ENCODE data around the gene TBX10. TPM values are rescaled to one million over a fixed set of nuclear protein-coding genes. Genes with fewer than 3 reads are reported as not detected.

TBX10 gene
- total RNA-seq, 1 donor from 2014 or later: not detected

DNA sequence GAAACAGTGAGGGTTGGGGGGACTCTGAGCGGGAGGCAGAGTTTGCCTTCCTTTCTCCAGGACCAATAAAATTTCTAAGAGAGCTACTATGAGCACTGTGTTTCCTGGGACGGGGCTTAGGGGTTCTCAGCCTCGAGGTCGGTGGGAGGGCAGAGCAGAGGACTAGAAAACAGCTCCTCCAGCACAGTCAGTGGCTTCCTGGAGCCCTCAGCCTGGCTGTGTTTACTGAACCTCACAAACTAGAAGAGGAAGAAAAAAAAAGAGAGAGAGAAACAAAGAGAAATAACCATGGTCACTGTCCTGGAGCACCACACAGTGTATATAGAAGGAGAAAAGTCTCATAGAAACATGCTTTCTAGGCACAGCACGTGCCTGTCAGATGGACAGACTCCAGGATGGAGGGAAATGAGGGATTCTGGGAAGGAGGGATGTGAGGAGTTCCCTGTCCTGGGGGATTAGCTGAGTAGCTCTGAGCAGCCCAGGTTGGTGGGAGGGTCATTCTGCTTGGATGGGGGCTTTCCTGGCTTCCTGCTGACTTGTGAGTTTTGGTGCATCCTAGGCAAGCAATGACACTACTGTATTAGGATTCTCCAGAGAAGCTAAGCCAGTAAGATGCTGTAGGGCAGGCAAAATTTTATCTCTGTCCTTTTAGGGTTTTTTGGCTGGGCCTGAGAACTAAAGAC lies 52.9 kb downstream of the TBX10 start:
- DNase-seq: no peak
- Mint-ChIP-seq H3K36me3 (ENCODE audit: low read depth) (peaks cover 29% of the 10 kb centered on the region), H3K4me1 (peaks cover 26% of the 10 kb centered on the region), H3K27me3 (peaks cover 2% of the 10 kb centered on the region), H3K27ac (peak overlapping the region; percentile 25), H3K9me3 (no peaks in the 10 kb centered on the region), H3K4me3 (no peak overlapping the region)
- intact Hi-C loops (cut with micrococcal nuclease): loop anchor here (10.0 kb wide), 1 partner anchor 232 kb away; the partner anchor contains the start of gene POLD4

DNA sequence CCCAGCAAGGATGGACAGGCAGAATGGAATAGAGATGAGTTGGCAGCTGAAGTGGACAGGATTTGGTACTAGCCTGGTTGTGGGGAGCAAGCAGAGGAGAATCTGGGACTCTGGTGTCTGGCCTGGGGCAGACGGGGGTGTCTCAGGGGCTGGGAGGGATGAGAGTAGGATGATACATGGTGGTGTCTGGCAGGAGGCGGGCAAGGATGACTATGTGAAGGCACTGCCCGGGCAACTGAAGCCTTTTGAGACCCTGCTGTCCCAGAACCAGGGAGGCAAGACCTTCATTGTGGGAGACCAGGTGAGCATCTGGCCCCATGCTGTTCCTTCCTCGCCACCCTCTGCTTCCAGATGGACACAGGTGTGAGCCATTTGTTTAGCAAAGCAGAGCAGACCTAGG lies 53.7 kb downstream of the TBX10 start:
- DNase-seq: peak; percentile 60
- no peaks in the 10 kb centered on the region for H3K9me3 Mint-ChIP-seq
- H3K27ac Mint-ChIP-seq: no peak overlapping the region
- H3K36me3 Mint-ChIP-seq (ENCODE audit: low read depth): peaks cover 29% of the 10 kb centered on the region
- peaks cover 6% of the 10 kb centered on the region for H3K27me3 Mint-ChIP-seq
- H3K4me3 Mint-ChIP-seq: no peak overlapping the region
- intact Hi-C loops (cut with micrococcal nuclease): loop anchor here (10.0 kb wide), 1 partner anchor 231 kb away; the partner anchor contains the start of gene POLD4
- peaks cover 26% of the 10 kb centered on the region for H3K4me1 Mint-ChIP-seq

- H3K9me3 Mint-ChIP-seq: no peaks in the 10 kb centered on the region
- DNase-seq: peak; percentile 63
- H3K4me3 Mint-ChIP-seq: peak overlapping the region; percentile 82
- H3K27me3 Mint-ChIP-seq: peaks cover 10% of the 10 kb centered on the region
- H3K36me3 Mint-ChIP-seq (ENCODE audit: low read depth): peaks cover 29% of the 10 kb centered on the region
- H3K27ac Mint-ChIP-seq: peak overlapping the region; percentile 75
- intact Hi-C loops (cut with micrococcal nuclease): loop anchor here (5.0 to 10.0 kb wide), 3 partner anchors 32 to 230 kb away; partner anchors contain the start of genes CDK2AP2, PITPNM1 and POLD4
- H3K4me1 Mint-ChIP-seq: peaks cover 29% of the 10 kb centered on the region
Measured at GRCh38 chr11:67584881-67585873, 54.4 kb downstream of the TBX10 start.

GRCh38 chr11:67584205-67584880 lies 55.2 kb downstream of the TBX10 start:
- intact Hi-C loops (cut with micrococcal nuclease): loop anchor here (5.0 to 10.0 kb wide), 3 partner anchors 33 to 230 kb away; partner anchors contain the start of genes CDK2AP2, PITPNM1 and POLD4
- peak overlapping the region; percentile 82 for H3K4me3 Mint-ChIP-seq
- peak overlapping the region; percentile 75 for H3K27ac Mint-ChIP-seq
- H3K27me3 Mint-ChIP-seq: peaks cover 15% of the 10 kb centered on the region
- DNase-seq: peak; percentile 82
- peaks cover 36% of the 10 kb centered on the region for H3K4me1 Mint-ChIP-seq
- no peaks in the 10 kb centered on the region for H3K9me3 Mint-ChIP-seq
- H3K36me3 Mint-ChIP-seq (ENCODE audit: low read depth): peaks cover 29% of the 10 kb centered on the region

DNA sequence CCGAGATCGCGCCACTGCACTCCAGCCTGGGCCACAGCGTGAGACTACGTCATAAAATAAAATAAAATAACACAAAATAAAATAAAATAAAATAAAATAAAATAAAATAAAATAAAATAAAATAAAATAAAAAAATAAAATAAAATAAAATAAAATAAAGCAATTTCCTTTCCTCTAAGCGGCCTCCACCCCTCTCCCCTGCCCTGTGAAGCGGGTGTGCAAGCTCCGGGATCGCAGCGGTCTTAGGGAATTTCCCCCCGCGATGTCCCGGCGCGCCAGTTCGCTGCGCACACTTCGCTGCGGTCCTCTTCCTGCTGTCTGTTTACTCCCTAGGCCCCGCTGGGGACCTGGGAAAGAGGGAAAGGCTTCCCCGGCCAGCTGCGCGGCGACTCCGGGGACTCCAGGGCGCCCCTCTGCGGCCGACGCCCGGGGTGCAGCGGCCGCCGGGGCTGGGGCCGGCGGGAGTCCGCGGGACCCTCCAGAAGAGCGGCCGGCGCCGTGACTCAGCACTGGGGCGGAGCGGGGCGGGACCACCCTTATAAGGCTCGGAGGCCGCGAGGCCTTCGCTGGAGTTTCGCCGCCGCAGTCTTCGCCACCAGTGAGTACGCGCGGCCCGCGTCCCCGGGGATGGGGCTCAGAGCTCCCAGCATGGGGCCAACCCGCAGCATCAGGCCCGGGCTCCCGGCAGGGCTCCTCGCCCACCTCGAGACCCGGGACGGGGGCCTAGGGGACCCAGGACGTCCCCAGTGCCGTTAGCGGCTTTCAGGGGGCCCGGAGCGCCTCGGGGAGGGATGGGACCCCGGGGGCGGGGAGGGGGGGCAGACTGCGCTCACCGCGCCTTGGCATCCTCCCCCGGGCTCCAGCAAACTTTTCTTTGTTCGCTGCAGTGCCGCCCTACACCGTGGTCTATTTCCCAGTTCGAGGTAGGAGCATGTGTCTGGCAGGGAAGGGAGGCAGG lies 56.0 kb downstream of the TBX10 start, which contains the start of gene GSTP1:
TSS of gene GSTP1 (plus strand) at position 566 of the 958 bp plus-strand sequence. CDS start at position 598, 32 bp downstream.
- peaks cover 29% of the 10 kb centered on the region for H3K36me3 Mint-ChIP-seq (ENCODE audit: low read depth)
- H3K27ac Mint-ChIP-seq: peak within 1 kb of the TSS; percentile 94
- peaks cover 40% of the 10 kb centered on the region for H3K4me1 Mint-ChIP-seq
- DNase-seq: peak; percentile 94
- H3K4me3 Mint-ChIP-seq: peak within 1 kb of the TSS; percentile 95
- intact Hi-C loops (cut with micrococcal nuclease): loop anchor here (1.0 to 10.0 kb wide), 4 partner anchors 34 to 229 kb away; partner anchors contain the start of genes CDK2AP2, NUDT8, PITPNM1 and POLD4
- H3K9me3 Mint-ChIP-seq: no peaks in the 10 kb centered on the region
- H3K27me3 Mint-ChIP-seq: peaks cover 19% of the 10 kb centered on the region

DNA sequence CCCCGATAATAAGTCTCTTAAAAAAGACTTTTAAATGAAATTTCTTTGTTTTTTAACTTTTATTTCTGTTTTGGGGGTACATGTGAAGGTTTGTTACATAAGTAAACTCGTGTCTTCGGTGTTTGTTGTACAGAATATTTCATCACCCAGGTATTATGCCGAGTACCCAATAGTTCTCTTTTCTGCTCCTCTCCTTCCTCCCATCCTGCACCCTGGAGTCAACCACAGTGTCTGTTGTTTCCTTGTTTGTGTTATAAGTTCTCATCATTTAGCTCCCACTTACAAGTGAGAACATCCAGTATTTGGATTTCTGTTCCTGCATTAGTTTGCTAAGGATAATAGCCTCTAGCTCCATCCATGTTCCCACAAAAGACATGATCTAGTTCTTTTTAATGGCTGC lies 57.6 kb downstream of the TBX10 start:
- H3K36me3 Mint-ChIP-seq (ENCODE audit: low read depth): peaks cover 20% of the 10 kb centered on the region
- no peak for DNase-seq
- H3K27ac Mint-ChIP-seq: no peak overlapping the region
- H3K4me3 Mint-ChIP-seq: peak overlapping the region; percentile 95
- H3K9me3 Mint-ChIP-seq: no peaks in the 10 kb centered on the region
- H3K27me3 Mint-ChIP-seq: peaks cover 20% of the 10 kb centered on the region
- peaks cover 38% of the 10 kb centered on the region for H3K4me1 Mint-ChIP-seq
- intact Hi-C loops (cut with micrococcal nuclease): loop anchor here (5.0 to 10.0 kb wide), 3 partner anchors 35 to 227 kb away; partner anchors contain the start of genes CDK2AP2, PITPNM1 and POLD4

- no peak for DNase-seq
- no peak overlapping the region for H3K27ac Mint-ChIP-seq
- intact Hi-C loops (cut with micrococcal nuclease): loop anchor here (5.0 to 10.0 kb wide), 3 partner anchors 36 to 227 kb away; partner anchors contain the start of genes CDK2AP2, PITPNM1 and POLD4
- peaks cover 15% of the 10 kb centered on the region for H3K36me3 Mint-ChIP-seq (ENCODE audit: low read depth)
- peaks cover 38% of the 10 kb centered on the region for H3K4me1 Mint-ChIP-seq
- H3K4me3 Mint-ChIP-seq: peak overlapping the region; percentile 36
- H3K27me3 Mint-ChIP-seq: peaks cover 20% of the 10 kb centered on the region
- H3K9me3 Mint-ChIP-seq: no peaks in the 10 kb centered on the region
Measured at GRCh38 chr11:67581469-67581868, 58.1 kb downstream of the TBX10 start.

Other genes with a start within 250 kb of the TBX10 start
- gene RAD9A, start 247.8 kb downstream of the TBX10 start, total RNA-seq: 31.6 and 34.3 TPM in 2 replicates
- gene PPP1CA, start 237.9 kb downstream of the TBX10 start, total RNA-seq: 251 and 252 TPM in 2 replicates
- 115 and 119 TPM in 2 replicates for gene TBC1D10C, start 235.7 kb downstream of the TBX10 start, total RNA-seq
- gene CARNS1, start 224.1 kb downstream of the TBX10 start, total RNA-seq: 0.77 and 0.83 TPM in 2 replicates
- 79.3 and 83.1 TPM in 2 replicates for gene RPS6KB2, start 211.3 kb downstream of the TBX10 start, total RNA-seq
- gene PTPRCAP, start 202.1 kb downstream of the TBX10 start, total RNA-seq: 85.1 and 90.3 TPM in 2 replicates
- gene CORO1B, start 196.3 kb downstream of the TBX10 start, total RNA-seq: 251 and 259 TPM in 2 replicates
- gene GPR152, start 187.0 kb downstream of the TBX10 start, total RNA-seq: not detected in 2 replicates
- 0.66 and 0.68 TPM in 2 replicates for gene CABP4, start 184.4 kb downstream of the TBX10 start, total RNA-seq
- 56.8 and 58.3 TPM in 2 replicates for gene TMEM134, start 170.5 kb downstream of the TBX10 start, total RNA-seq
- 186 and 189 TPM in 2 replicates for gene AIP, start 156.7 kb downstream of the TBX10 start, total RNA-seq
- gene PITPNM1, start 134.4 kb downstream of the TBX10 start, total RNA-seq: 126 and 128 TPM in 2 replicates
- 93.5 and 97.9 TPM in 2 replicates for gene CDK2AP2, start 131.6 kb downstream of the TBX10 start, total RNA-seq
- gene CABP2, start 116.3 kb downstream of the TBX10 start, total RNA-seq: not detected in 2 replicates
- 305 and 312 TPM in 2 replicates for gene GSTP1, start 56.0 kb downstream of the TBX10 start, total RNA-seq
- gene NDUFV1, start 32.8 kb downstream of the TBX10 start, total RNA-seq: 304 and 321 TPM in 2 replicates
- gene NUDT8, start 9.8 kb downstream of the TBX10 start, total RNA-seq: 22.2 and 22.6 TPM in 2 replicates
- gene ACY3, start 11.0 kb upstream of the TBX10 start, total RNA-seq: 0.14 TPM in 1 of 2 replicates, not detected in the other
- not detected in 2 replicates for gene ALDH3B2, start 34.9 kb upstream of the TBX10 start, total RNA-seq

Data from activated CD4-positive, alpha-beta T cell treated with anti-CD3 and anti-CD28 coated beads, Interleukin-2, amount 10 ng/mL, durations not matched to agents 24 days and 14 days (primary cell).